Upper lobe of left lung (tissue), 4 donors: ENCODE measurements around the gene TRIM34.

Source experiments
- EP300 ChIP-seq, 4 donors: sonication (generic); formaldehyde crosslinking; IDR thresholded peaks; one replicate each; pipeline ENCODE4 v1.5.1; 2017; ENCODE audit warnings: antibody characterized with exemption in 4 of 4, control low read depth in 2 of 4
- POLR2A ChIP-seq, 4 donors: fragments of 450-650 bp; IDR thresholded peaks; one replicate each; pipeline ENCODE4 v1.5.1; 2016 to 2017; ENCODE audit warnings: antibody characterized with exemption in 4 of 4, mild to moderate bottlenecking in 2 of 4
- POLR2AphosphoS5 ChIP-seq, 2 donors: sonication (generic); formaldehyde crosslinking; IDR thresholded peaks; one replicate each; pipeline ENCODE4 v1.5.1; 2017; ENCODE audit warnings: antibody characterized with exemption in 2 of 2
- TF ChIP-seq, protein P1 (sequence below), 6 experiments: fragments of 450-650 bp in 4 of 6; fragments of 200-600 bp in 2 of 6; sonication (generic) in 2 of 6; IDR thresholded peaks; one replicate each; pipeline ENCODE4 v1.5.1; 2016 to 2019; ENCODE audit warnings: antibody characterized with exemption in 6 of 6

- TF ChIP-seq, protein P1, sequence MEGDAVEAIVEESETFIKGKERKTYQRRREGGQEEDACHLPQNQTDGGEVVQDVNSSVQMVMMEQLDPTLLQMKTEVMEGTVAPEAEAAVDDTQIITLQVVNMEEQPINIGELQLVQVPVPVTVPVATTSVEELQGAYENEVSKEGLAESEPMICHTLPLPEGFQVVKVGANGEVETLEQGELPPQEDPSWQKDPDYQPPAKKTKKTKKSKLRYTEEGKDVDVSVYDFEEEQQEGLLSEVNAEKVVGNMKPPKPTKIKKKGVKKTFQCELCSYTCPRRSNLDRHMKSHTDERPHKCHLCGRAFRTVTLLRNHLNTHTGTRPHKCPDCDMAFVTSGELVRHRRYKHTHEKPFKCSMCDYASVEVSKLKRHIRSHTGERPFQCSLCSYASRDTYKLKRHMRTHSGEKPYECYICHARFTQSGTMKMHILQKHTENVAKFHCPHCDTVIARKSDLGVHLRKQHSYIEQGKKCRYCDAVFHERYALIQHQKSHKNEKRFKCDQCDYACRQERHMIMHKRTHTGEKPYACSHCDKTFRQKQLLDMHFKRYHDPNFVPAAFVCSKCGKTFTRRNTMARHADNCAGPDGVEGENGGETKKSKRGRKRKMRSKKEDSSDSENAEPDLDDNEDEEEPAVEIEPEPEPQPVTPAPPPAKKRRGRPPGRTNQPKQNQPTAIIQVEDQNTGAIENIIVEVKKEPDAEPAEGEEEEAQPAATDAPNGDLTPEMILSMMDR (IDR thresholded peaks at IDR 0.05) = no peak
- TF ChIP-seq POLR2A (IDR thresholded peaks at IDR 0.05) (no peak), POLR2AphosphoS5 (IDR thresholded peaks at IDR 0.05) (no peak), EP300 (IDR thresholded peaks at IDR 0.05) (no peak)
Observed at GRCh38 chr11:5658318-5658717, 33.5 kb downstream of the TRIM34 start.
